ENCODE results near the gene HBS1L.
"Not testable (repeated sequence)": the region's sequence is repeated elsewhere in the genome, so short reads cannot be mapped to it uniquely, and the experiment has no call there.

Gene HBS1L

DNA sequence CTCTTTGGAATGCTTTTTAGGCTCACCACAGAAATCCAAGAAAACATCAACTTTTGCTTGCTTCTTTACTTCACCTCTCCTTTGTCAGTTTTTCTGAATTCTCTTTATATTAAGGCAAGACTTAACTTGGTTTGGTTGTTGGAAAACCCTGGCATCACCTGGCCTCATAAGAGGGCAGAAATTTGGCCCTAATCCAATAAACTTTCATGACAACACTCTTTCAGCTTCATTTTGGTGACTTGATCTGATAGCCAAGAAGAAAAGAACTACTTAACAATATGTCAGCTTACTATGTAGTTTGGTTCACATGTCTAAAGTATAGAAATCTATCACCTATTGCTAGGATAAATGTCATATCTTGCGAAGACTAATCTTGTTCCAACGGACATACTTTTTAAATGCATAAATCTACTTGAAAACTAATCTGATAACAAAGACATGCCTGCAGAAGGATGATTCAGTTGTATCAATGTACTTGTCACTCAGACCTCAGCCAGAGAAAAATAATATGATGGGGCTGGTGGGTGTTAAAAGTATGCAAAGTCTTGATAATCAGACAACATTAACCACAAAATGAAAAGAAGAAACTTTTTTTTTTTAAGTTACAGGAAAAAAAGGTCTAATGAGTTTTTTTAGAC is 19.3 kb upstream of the HBS1L start:
- DNase-seq (ENCODE audit: low read depth), result no peak

DNA sequence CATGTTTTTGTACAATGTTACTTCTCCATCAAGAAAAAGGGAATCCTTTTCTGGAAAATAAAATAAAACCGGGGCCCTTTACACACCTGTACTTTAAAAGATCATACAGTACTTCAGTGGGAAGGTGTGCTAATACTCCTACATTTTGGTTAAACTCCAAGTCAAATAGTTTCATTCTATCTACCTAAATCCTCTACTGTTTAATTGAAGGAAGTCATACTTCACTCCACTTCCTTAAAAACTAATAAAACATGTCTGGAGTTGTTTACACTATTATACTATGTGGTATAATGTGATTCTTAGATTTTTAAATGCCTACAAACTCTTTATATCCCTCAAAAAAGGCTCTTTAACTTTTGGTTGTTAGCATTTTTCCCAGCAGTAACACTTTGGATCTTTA is 18.6 kb upstream of the HBS1L start:
- no peak for DNase-seq (ENCODE audit: low read depth)

DNA sequence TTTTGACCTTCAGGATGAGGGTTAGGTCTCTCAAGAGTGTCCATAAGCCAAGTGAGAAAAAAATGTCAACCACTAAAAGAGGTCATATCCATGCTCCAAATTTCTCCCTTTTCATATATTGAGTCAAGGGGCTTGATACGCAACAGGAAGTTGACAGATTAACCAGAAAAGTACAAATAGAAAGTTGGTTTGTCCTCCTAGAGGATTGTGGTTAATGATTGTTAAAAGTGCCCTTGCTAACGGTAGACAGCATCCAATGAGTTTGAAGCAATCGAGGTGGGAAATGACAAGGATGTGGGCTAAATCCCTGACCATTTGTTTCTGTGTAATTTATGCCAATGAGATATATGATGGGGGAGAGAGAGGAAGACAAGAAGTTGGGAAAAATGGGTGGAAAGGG is 18.1 kb upstream of the HBS1L start:
- no peak for DNase-seq (ENCODE audit: low read depth)

DNA sequence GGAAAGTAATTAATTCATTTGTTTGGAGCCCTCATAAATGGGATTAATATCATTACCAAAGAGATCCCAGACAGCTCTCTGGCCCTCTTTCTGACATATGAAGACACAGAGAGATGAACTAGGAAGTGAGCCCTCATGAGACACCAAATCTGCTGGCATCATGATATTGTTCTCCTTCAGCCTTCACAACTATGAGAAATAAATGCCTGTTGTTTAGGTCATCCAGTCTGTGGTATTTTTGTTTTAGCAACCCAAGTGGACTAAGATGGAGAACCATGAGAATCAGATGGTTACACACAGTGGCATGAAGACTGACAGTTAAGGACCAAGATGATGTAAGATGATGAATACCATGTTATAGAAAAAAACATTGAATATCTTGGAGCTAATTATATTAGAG is 16.9 kb upstream of the HBS1L start:
- DNase-seq (ENCODE audit: low read depth), result no peak

DNA sequence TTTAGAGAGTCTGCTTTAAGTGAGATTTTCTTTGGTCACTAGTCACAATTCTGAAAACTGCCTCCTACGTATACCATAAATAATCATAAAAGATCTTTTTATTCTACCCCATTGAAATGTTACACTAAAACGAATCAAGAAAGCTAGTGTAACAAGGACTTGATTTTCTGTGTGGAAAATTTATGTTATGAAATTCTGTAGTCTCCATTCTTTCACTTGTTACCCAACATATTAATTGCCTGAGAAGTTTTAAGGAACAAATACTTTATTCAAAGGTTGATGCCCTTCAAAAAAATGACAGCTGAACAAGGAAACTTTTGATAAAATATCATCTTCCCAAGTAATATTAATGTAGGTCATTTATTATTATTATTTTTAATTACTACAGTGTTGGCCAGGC is 13.3 kb upstream of the HBS1L start:
- no peak for DNase-seq (ENCODE audit: low read depth)

DNA sequence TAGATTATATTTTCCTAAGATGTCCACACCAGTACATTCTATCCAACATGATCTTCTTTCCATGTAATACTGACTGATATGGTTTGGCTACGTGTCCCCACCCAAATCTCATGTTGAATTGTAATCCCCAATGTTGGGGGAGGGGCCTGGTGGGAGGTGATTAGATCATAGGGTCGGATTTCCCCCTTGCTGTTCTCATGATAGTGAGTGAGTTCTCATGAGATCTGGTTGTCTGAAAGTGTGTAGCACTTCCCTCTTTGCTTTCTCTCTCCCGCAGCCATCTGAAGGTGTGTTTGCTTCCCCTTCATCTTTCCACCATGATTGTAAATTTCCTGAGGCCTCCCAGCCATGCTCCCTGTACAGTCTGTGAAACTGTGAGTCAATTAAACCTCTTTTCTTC is 12.2 kb upstream of the HBS1L start:
- no peak for DNase-seq (ENCODE audit: low read depth)

DNA sequence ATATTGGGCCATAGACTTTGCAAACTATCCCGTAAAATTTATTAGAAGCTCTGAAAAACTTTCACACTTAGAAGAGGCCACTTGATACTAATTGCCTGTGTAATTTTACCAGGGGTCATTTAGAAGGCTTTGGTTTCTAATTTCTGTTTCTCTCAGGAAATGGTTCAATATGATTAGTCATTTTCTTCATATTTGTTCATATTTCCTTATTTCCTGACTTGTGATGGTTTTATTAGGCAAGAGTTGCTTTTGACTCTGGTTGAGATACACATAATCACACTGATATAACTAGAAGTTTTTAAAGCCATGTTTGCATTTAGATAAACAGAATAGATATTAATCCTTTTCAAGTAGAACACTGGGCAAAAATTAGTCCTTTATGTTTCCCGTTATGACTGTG is 11.8 kb upstream of the HBS1L start:
- DNase-seq (ENCODE audit: low read depth), result no peak

DNA sequence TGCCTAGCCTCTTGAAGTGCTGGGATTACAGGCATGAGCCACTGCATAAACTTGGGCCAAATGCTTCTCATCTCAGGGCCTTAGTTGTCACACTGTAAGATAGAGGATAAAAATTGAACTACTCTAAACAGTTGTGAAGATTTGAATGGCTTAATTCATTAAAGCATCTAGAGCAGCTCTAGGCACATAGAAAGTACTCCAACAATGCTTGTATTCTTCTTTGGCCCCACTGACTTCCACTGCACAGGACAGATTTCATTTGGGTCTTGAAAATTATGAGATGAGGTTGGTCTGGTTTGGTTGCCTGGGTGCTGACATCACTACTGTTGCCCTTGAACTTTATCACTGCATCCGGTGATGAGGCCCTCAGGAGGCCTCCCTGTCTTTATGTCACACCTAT is 10.0 kb upstream of the HBS1L start:
- DNase-seq (ENCODE audit: low read depth), result no peak

DNA sequence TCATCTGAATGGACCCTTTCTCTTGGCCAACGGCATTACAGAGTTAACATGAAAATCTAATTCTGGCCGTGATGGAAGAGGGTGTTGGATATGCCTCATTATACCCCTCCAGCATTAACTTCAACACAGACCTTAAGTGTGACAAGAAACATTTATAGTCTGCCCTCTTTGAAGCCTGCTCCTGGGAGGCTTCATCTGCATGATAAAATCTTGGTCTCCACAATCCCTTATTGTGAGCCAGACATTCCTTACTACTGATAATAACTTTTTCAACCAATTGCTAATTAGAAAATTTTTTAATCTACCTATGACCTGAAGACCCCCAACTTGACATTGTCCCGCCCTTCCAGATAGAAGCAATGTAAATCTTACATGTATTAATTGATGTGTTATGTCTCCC is 9.3 kb upstream of the HBS1L start:
- no peak for DNase-seq (ENCODE audit: low read depth)

DNA sequence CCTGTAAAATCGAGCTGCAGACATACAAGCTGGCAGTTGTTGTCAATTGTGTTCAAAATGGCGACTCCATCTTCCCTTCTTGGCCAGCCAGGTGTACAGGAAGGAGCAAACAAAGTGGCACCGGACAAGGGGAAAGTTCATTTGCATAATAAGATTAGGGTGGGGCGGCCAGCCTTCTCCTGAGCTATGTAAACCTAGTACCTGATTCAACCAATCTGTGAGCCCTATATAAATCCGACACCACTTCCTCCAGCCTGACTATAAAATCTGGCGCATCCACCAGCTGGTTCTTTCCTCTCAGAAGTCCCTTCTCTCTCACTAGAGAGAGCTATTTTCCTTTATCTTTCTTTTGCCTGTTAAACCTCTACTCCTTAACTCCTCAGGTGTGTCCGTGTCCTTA is 8.1 kb upstream of the HBS1L start:
- no peak for DNase-seq (ENCODE audit: low read depth)

DNA sequence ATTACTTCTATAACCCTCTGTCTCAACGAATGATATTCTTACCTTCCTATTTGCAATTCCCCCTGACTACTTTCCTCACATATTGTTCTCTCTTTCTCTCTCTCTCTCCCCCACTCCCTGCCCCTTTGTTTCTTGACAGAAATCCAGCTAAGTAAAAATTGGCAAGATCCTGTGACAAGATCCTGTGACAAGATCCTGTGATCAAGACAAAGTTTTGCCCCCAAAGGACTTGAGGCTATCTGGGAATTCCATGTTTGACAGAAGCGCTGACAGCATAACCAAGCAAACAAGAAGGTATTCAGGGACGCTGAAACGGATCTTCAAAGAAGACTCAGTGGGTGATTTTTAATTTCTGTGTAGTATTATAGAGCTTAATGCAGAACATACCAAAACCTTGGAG is 5.5 kb upstream of the HBS1L start:
- DNase-seq (ENCODE audit: low read depth), result no peak

DNA sequence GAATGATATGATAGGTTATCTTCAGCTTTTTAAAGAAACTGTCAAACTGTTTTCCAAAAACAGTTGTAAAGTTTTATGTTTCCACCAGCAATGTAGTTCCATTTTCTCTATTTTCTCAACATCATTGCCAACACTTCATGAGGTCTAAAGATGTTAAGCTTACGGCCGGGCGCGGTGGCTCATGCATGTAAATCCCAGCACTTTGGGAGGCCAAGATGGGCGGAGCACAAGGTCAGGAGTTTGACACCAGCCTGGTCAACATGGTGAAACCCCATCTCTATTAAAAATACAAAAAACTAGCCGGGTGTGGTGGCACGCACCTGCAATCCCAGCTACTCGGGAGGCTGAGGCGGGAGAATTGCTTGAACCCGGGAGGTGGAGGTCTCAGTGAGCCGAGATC is 3.7 kb upstream of the HBS1L start:
- DNase-seq (ENCODE audit: low read depth), result not testable (repeated sequence)

DNA sequence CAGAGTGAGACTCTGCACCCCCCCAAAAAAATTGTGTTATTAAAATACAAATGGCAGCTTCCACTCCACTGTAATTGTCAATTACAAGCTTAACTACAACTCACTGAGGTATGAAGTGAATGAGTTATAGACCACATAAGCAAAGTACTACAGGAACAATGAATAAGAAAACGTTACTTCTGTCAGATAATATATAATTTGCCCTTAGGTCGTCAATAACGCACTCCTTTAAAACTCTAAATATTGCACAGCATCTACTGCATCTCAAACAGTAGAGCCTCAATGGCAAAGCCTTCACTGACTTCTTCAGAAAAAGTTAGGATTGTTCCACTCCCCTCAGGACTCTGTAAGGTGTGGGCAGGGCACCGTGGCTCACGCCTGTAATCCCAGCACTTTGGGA is 2.0 kb upstream of the HBS1L start:
- no peak for DNase-seq (ENCODE audit: low read depth)

DNA sequence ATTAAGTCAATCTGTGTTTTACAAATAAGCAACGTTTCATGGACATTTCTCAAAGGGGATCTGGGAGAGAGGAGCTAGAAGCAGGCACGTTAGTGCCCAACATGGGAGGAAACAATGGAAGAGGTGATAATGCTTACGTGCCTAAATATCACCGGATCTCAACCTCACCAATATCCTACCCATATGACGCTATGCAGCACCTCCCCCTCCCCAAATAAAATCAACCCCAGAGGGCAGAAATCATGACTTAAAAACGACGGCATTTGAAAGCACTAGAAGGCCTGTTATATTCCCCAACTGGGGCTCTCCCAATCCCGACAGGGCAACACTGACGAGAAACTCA is 425 bp downstream of the HBS1L start:
- no peak for DNase-seq (ENCODE audit: low read depth)

DNA sequence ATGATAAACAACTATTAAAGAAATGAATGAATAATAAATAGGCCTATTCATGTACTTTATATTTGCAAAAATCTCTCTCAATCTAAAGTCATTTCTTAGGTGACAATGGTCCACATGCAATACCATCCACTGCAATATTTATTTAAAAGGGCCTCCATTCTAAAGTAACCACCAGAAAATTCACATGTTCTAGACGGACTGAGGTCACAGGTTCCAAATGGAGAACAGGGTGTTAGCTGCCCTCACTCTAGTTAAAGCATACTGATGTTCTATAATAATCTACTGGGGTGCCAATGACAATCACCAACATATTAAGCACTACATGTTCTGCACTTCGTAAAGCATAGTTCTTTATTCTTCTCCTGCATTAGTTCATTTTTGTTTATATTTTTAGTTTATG is 1.2 kb downstream of the HBS1L start:
- DNase-seq (ENCODE audit: low read depth), result no peak

DNA sequence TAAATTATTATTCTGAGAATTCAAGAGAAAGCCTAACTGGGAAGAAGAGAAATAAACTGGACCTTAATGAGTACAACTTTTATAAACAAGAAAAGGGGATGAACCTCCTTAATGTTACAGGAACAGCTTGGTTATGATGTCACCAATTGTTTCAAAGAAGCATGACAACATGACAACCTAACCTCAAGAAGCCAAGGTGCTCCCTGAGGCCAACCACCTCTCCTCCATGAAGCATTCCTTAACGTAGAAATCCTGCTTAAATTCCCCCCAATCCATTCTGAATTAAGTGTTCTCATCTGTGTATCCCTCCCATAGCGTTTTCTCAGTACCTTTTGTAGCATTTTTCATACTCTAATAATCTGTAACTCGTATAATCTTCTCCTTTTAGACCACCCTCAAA is 1.7 kb downstream of the HBS1L start:
- no peak for DNase-seq (ENCODE audit: low read depth)

DNA sequence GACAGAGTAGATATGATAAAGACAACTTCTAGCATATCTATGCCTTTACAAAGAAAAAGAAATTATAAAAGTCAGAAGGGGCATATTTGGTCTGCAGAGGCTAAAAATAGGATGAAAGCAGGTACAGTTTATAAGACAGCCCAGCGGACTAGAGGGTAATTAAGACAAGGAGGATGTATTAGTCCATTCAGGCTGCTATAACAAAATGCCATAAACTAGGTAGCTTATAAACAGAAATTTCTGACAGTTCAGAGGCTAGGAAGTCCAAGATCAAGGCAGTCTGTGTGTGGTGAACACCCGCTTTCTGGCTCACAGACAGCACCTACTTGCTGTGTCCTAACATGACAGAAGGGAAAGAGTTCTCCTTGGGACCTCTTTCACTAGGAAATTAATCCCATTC is 5.7 kb downstream of the HBS1L start:
- no peak for DNase-seq (ENCODE audit: low read depth)

DNA sequence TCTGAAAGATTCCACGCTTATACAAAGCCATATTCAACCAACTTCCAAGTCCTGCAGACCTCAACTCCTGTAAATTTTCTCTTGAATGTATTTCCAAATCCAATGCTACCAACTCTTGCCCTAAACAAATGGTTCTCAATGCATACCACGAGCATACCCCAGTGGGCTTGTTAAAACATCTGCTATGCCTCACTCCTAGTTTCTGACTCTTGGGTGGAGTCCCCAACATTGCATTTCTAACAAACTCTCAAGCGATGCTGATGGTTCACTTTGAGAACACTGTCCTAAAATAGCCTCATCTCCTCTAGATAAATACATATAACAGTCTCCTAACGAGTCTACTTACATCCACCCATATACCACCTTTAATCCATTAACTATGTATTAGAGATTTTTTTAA is 7.3 kb downstream of the HBS1L start:
- no peak for DNase-seq (ENCODE audit: low read depth)

DNA sequence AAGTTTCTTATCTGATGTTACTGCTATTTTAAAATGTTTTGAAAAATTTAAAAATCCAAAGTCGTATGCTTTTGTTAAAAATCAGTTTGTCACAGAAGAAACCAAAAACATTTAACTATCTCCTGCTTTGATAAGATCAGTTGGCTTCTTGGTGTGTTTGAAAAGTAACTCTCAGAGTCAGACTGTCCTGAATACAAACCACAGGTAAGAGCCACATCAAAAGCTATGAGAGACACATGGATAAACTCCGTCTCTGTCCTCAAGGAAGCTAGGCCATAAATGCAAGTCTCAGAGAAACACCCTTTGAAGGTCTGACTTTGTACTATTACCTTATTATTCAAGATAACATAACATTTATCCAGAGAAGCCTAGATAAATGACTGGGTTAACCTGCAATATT is 7.7 kb downstream of the HBS1L start:
- DNase-seq (ENCODE audit: low read depth), result no peak

DNA sequence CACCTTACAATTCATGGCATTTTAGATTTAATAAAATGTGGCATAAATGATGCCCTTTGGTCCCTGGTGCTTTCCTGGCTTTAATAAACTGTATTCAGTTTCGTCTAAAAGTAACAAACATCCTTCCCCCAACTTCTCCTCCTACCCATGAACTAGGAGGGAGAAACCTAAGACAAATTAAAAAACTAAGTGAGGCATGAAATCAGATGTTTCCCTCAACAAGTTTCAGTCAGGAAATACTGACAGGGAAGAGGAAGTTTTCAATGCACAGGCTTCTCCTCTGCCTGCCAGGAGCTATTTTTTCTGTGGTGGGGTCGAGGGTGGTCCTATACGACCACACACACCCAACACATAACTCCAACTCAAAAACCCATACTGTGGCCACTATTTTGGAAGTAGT is 10.0 kb downstream of the HBS1L start:
- no peak for DNase-seq (ENCODE audit: low read depth)

DNA sequence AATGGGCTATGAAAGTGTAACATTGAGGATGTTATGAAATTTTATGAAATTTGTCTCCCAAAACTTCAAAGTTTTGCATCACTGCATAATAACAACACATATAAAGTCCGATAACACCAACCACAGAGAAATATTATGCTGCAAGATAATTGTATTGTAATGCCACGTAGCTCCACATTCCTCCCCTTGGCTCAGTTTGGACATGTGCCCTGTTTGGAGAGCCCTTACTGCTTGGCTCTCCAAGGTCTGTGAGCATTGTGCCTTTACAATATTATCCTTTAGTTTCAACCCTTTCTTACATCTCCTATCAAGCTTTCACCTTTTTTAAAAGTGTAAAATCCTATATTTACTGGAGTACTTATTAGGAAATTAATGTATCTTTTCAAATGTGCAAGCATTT is 10.8 kb downstream of the HBS1L start:
- DNase-seq (ENCODE audit: low read depth), result no peak

DNA sequence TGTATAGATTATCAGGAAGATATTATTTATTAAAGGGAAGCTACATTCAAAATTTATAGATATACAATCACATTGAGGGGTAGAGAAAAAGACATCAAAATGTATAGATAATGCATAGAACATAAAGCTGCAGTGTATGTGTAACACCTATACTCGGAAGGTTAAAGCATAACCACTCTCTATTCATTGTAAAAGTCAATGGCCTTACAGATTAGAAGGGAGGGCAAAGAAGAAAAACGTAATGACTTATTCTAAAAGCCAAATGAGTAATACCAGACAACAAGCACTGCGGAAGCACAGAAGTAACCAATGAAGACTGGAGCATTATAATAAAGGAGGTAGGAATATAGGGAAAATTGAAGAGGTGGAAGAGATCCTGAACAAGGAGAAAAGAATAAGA is 11.3 kb downstream of the HBS1L start:
- no peak for DNase-seq (ENCODE audit: low read depth)

DNA sequence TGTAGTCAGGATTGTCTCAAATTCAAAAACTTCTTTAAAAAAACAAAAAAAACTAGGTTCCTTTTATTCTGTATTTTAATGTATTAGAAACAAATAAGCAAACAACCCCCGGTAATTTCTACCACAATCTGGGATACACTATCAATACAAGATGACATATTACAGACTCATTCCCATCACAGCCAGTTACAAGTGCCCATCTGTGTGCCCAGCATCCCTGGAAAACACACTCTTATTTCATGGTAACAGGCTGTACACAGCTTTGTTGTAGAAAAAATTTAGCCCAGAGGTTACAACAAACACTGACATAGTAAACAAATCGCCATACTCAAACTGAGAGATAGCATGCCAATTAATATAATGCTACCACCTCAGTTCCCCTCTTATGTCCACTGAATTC is 16.3 kb downstream of the HBS1L start:
- no peak for DNase-seq (ENCODE audit: low read depth)

DNA sequence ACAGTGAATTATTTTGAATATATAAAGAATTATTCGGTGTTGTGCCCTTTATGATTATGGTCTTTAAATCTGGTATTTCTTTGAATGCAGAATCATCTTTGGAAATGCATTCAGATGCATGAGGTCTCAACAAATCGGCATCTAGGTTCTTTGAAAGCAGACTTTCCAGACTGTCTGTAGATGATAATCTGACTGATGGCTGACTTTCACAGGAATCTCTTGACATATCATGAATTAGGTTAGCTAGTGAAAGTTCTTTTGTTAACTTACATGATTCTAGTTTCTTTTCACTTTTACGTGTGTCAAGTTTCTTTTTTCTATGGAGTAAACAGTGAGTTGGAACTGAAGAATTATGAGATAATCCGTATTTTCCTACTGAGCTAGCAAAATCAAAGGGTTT is 17.1 kb downstream of the HBS1L start:
- no peak for DNase-seq (ENCODE audit: low read depth)

DNA sequence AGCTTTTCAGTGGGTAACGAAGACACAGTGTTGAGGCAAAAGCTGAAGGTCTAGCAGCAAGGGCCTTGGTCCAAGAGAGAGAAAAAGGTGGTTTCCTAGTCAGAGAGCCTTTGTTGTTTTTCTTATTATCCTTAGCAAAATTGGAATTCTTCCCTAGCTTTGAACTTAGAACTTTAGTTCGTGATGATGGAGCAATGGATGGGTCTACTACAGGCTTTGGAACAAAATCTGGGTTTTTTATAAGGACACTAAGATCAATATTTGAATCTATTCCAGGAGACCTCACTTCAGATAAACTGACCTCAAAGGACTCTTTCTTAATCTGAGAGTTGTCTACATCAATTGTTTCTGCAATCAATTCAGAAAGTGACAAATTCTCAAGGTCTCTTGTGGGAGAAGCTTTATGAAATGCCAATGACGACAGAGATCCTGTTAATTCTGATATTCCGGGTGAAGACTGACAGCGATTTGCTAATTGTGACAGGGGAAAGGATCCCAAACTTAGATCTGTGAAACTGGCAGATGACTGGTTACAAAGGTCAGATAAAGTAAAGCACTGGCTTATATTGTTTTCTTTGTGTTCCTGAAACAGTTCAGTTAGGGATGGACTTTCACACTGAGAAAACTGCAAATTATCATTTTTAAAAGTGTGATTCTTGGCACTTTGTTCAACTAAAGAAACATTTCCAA is 17.7 kb downstream of the HBS1L start:
- no peak for DNase-seq (ENCODE audit: low read depth)
